GM12892 (cell line): Measurements from ENCODE around the gene PPT1.

Experiments
- DNase-seq: peaks from one replicate; pipeline ENCODE4 v3.0.0; 2011; ENCODE audit not compliant: insufficient read length
- FAIRE-seq: peaks from 2 replicates; lab custom pipeline; 2011; peaks lifted over from hg19 to GRCh38; lab: Jason Lieb, UNC
- POLR2A ChIP-seq: IDR thresholded peaks from 2 replicates; pipeline ENCODE4 v1.6.1; 2011; ENCODE audit warnings: low read depth, low read length, control low read depth
- POLR2AphosphoS5 ChIP-seq: IDR thresholded peaks from 2 replicates; pipeline ENCODE4 v1.6.1; 2011; ENCODE audit warnings: low read depth, low read length, control low read depth
- TAF1 ChIP-seq: IDR thresholded peaks from 2 replicates; pipeline ENCODE4 v1.6.1; 2011; ENCODE audit warnings: low read depth, mild to moderate bottlenecking, control low read depth, low read length, borderline replicate concordance

PPT1 gene

DNA sequence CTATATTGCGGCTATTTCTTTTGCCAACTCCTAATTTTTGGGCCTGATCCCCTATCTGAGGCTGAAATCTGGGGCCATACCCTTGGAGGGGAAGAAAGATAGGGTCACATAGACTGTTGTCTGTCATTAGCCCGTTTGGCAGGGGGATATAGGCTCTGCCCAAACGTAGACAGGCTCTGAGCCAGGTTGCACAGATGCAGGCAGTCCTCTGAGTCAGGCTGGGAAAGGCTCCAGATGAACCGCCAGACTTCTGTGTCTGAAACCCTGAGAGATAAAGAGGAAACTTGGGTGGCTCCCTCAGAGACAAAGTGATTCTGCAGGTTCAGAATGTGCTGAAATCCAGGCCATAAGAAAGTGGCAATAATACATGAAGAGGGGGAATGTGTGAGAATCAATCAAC lies 60.5 kb downstream of the PPT1 start:
- no peak for DNase-seq
- no peak for FAIRE-seq
- no peak for TF ChIP-seq POLR2AphosphoS5
- no peak for TF ChIP-seq TAF1
- TF ChIP-seq POLR2A = no peak

DNA sequence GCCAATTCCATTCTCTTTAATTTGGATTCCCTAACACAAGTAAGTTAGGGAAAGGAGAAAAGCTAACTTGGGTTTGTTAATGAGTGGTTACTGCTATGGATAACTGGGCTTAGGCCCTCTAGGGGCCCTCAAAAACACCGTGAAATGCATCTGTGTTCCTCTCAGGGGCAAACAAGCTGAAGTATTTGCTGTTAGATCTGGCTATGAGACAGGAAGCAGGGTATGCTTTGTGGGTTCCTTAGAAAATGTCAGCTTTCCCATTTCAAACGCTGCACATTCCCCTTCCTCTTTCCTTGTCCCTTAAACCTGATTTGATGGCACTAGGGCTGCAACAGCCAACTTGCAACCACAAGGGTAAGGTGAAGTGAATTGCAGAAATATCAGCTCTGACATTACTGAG lies 62.2 kb downstream of the PPT1 start:
- no peak for FAIRE-seq
- TF ChIP-seq TAF1 (no peak), POLR2A (no peak), POLR2AphosphoS5 (no peak)

DNA sequence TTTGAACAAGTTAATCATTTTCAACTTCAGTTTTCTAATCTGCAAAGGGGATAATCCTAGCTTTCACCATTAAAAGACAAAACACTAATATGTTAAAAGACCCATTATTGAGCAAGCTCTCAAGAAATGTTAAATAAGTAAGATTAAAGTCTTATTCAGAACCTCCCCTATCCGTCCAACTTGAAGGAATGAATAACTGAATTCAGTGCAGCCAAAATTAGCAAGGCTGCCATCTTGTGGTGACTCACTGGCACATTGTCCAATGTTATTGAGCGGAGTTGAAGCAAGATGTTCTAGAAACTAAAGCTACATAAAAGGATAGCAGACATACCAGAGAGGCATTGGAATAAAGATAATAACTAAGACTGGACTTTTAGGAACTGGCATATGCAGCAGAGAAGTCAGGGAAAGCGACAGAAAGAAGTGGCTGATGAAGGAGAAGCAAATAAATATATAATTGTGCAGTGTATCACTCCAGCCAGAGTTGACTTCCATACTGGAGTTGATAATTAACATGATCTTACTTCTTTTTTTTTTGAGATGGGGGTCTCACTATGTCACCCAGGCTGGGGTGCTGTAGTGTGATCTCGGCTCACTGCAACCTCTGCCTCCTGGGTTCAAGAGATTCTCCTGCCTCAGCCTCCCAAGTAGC lies 64.7 kb downstream of the PPT1 start:
- DNase-seq (no peak), FAIRE-seq (peak; percentile 68)
- no peak for TF ChIP-seq POLR2AphosphoS5
- TF ChIP-seq POLR2A = no peak
- TF ChIP-seq TAF1 = no peak

More for the DNA sequence above, 62.2 kb downstream of the PPT1 start:
- DNase-seq = no peak

DNA sequence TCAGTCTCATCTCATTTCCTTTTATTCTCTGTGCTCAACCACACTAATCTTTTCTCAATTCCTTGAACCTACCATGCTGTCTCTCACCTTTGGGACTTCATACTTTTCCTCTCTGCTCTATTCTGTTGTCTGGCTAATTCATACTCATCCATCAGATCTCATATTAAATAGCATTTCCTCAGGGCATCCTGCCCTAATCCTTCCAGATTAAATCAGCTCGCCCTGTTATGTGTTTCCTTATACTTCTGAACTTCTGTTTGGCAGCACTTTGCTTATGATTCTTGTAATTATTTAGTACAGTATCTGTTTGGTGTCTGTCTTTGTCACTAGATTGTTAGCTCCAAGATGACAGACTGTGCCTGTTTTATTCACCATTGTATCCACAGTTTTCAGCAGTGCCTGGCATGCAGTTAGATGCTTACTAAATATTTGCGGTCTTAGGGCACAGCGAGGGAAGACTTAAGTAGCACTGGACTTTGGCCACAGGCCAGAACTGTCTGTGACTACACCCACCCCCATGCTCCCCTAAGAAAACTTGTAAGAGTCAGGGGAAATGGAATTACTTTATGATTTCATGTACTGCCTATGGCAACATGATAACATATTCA lies 66.4 kb downstream of the PPT1 start:
- TF ChIP-seq POLR2AphosphoS5 (no peak), POLR2A (no peak), TAF1 (no peak)
- DNase-seq (no peak), FAIRE-seq (no peak)

DNA sequence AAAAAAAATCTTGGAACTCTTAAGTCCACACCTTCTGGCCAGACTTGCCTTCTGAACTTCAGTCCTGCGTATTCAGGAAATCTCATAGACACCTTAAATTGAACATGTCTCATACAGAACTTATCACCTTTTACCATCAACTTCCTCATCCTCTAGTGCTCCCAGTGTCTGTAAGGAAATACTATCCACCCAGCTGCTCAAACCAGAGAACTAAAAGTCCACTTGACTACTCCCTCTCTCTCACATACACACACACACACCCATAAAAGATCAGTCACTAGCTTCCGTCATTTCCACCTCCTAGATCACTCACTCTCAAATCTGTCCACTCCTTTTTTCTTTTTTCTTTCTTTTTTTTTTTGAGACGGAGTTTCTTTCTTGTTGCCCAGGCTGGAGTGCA lies 67.4 kb downstream of the PPT1 start:
- DNase-seq = no peak
- TF ChIP-seq POLR2A (no peak), POLR2AphosphoS5 (no peak), TAF1 (no peak)
- FAIRE-seq = no peak

DNA sequence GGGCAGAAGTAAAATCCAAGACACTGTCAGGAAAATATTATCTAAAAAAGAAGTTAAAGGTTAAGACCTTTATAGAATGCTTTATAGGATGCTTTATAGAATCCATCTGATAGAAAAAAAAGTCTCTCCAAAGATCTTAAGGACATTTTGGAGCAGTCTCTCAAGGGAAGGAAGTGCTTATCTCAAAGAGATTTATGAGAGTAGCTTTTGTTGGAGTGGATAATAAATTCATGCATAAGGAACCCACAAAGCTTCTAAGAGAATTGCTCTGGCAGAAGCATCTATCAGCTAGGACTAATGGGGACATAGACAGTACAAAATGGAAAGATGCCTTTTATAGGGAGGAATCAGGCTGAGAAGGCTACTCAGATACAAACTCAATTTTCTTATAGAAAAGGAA lies 69.4 kb downstream of the PPT1 start:
- DNase-seq = no peak
- no peak for TF ChIP-seq POLR2AphosphoS5
- no peak for TF ChIP-seq POLR2A
- no peak for TF ChIP-seq TAF1
- FAIRE-seq = no peak

DNA sequence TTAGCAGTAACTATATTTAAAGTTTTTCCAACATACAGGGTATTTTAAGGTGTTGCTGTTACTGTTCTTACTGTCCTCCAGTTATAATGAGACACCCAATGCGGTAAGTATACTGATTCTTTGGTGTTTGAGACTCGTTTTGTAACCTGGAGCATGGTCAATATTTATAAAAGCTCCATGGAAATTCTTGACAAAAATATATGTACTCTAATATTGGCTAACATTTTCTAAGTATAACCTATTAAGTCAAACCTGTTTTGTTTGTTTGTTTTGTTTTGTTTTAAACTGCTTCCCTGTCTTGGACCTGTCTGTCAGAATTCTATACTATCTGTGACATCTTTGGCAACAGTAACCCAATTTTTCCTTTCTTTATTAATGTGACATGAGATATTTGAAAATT lies 72.4 kb downstream of the PPT1 start:
- FAIRE-seq = no peak
- no peak for DNase-seq
- TF ChIP-seq POLR2A = no peak
- no peak for TF ChIP-seq TAF1
- no peak for TF ChIP-seq POLR2AphosphoS5

DNA sequence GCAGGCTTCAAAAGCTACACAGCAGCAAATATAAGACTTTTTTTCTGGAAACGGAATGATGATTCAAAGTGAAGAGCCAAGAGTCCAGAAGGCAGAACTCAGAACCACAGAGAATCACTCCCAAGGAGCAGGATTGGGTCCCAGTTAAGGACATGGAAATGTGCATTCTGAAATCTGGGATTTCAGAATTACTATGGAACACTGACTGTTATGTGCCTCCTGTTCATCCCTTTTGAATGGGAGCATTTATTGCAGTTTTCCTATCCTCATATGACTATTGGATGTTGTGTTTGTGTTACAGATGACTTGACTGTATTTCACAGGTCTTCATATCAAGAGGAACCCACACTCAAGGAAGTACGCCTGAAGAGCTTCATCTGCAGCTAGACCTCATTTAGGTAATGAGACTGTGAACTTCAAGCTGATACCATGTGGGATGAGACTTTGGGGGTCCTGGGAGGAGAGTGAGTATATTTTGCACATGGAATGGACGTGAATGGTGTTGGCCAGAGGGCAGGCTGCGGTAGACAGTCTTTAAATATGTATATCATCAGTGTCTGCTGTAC lies 73.6 kb downstream of the PPT1 start:
- TF ChIP-seq POLR2A = no peak
- TF ChIP-seq POLR2AphosphoS5 = no peak
- TF ChIP-seq TAF1 = no peak
- DNase-seq = no peak
- no peak for FAIRE-seq
